Measurements from ENCODE around the gene AAK1. TPM values are rescaled to one million over a fixed set of nuclear protein-coding genes. Genes with fewer than 3 reads are reported as not detected.

Gene AAK1
- total and polyA plus RNA-seq, 4 donors: 10.0 to 56.2 (median 27.3) TPM

- no peak for ATAC-seq (ENCODE audit: insufficient read depth, low FRiP score)
- 66 to 74% methylated on average over 2 of the region's 2 CpGs for WGBS, 2 donors
Observed at GRCh38 chr2:69547984-69548715, 95.4 kb downstream of the AAK1 start.

DNA sequence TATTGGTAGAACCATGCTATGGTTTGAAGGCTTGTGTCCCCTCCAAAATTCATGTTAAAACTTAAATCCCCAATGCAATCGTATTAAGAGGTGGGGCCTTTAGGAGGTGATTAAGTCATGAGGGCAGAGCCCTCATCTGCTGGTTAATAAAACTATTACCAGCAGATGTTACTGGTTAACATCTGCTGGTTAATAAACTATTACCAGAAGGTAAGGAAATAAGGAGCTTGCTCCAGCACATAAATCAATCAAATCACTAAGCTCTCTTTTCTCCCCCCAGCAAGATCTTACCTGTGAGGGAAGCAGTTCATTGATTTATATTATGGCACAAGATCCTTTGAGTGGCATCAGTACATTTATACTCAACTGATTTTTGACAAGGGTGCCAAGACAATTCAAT lies 96.9 kb downstream of the AAK1 start:
- H3K4me3 ChIP-seq: no peak overlapping the region
- no peak for TF ChIP-seq CTCF (IDR thresholded peaks at IDR 0.05; ENCODE audit: control extremely low read depth, extremely low read depth)
- H3K9me3 ChIP-seq (ENCODE audit: control insufficient read depth in 4 of 4, insufficient read depth in 3 of 4, low read length in 3 of 4): no peaks in the 10 kb centered on the region
- H3K4me1 ChIP-seq (ENCODE audit: control insufficient read depth in 5 of 5, insufficient read depth in 5 of 5, low read length in 5 of 5): peaks cover 0 to 13% (median 0%) of the 10 kb centered on the region in 5 donors
- DNase-seq: no peak
- H3K27me3 ChIP-seq (ENCODE audit: control insufficient read depth in 3 of 3, insufficient read depth in 3 of 3, low read length in 2 of 3): no peaks in the 10 kb centered on the region
- H3K9ac ChIP-seq (ENCODE audit: insufficient read depth in 1 of 2, low read length in 2 of 2): no peak overlapping the region
- ATAC-seq (ENCODE audit: insufficient read depth, low FRiP score): no peak
- H3K27ac ChIP-seq (ENCODE audit: low read depth in 1 of 2, low read length in 1 of 2): no peak overlapping the region
- peaks cover 0 to 8% (median 1%) of the 10 kb centered on the region in 4 donors for H3K36me3 ChIP-seq (ENCODE audit: control insufficient read depth in 4 of 4, insufficient read depth in 4 of 4, low read length in 4 of 4)
- WGBS, 2 donors: 96 to 97% methylated on average over 1 of the region's 1 CpG

More at GRCh38 chr2:69547984-69548715, 95.4 kb downstream of the AAK1 start:
- Histone ChIP-seq H3K9me3 (ENCODE audit: control insufficient read depth in 4 of 4, insufficient read depth in 3 of 4, low read length in 3 of 4) (no peaks in the 10 kb centered on the region), H3K9ac (ENCODE audit: insufficient read depth in 1 of 2, low read length in 2 of 2) (no peak overlapping the region), H3K4me3 (no peak overlapping the region), H3K27me3 (ENCODE audit: control insufficient read depth in 3 of 3, insufficient read depth in 3 of 3, low read length in 2 of 3) (no peaks in the 10 kb centered on the region), H3K27ac (ENCODE audit: low read depth in 1 of 2, low read length in 1 of 2) (no peak overlapping the region), H3K36me3 (ENCODE audit: control insufficient read depth in 4 of 4, insufficient read depth in 4 of 4, low read length in 4 of 4) (peaks cover 0 to 8% (median 0%) of the 10 kb centered on the region in 4 donors), H3K4me1 (ENCODE audit: control insufficient read depth in 5 of 5, insufficient read depth in 5 of 5, low read length in 5 of 5) (peaks cover 0 to 13% (median 0%) of the 10 kb centered on the region in 5 donors)
- TF ChIP-seq CTCF (IDR thresholded peaks at IDR 0.05; ENCODE audit: control extremely low read depth, extremely low read depth): no peak
- DNase-seq: no peak

DNA sequence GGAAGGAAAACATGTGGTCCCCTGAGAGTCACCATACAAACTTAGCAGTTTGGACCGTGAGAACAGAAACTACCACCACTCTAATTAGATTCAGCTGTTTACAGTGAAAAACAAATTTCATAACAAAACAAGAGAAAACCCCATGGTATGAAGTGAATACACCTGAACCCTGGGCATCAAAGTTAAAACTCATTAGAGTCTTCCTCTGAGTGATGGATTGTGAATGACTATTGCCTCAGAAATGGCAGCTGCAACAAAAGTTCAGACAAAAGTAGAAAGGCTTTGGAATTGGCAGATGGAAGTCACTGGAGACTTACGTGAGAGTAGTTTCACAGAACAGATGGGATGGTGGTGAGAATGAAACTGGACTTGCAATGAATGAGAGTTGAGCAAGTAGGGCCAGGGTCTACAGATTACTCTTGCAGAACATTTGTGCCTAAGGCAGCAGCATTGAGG lies 98.0 kb downstream of the AAK1 start:
- no peak for TF ChIP-seq CTCF (IDR thresholded peaks at IDR 0.05; ENCODE audit: control extremely low read depth, extremely low read depth)

More for the DNA sequence above, 98.0 kb downstream of the AAK1 start:
- no peaks in the 10 kb centered on the region for H3K27me3 ChIP-seq (ENCODE audit: control insufficient read depth in 3 of 3, insufficient read depth in 3 of 3, low read length in 2 of 3)
- ATAC-seq (ENCODE audit: insufficient read depth, low FRiP score) (no peak), DNase-seq (no peak)
- 90 to 97% methylated on average over 2 of the region's 2 CpGs for WGBS, 2 donors
- H3K9ac ChIP-seq (ENCODE audit: insufficient read depth in 1 of 2, low read length in 2 of 2): no peak overlapping the region
- no peak overlapping the region for H3K27ac ChIP-seq (ENCODE audit: low read depth in 1 of 2, low read length in 1 of 2)
- H3K36me3 ChIP-seq (ENCODE audit: control insufficient read depth in 4 of 4, insufficient read depth in 4 of 4, low read length in 4 of 4): peaks cover 0 to 15% (median 4%) of the 10 kb centered on the region in 4 donors
- H3K9me3 ChIP-seq (ENCODE audit: control insufficient read depth in 4 of 4, insufficient read depth in 3 of 4, low read length in 3 of 4): no peaks in the 10 kb centered on the region
- peaks cover 0 to 13% (median 0%) of the 10 kb centered on the region in 5 donors for H3K4me1 ChIP-seq (ENCODE audit: control insufficient read depth in 5 of 5, insufficient read depth in 5 of 5, low read length in 5 of 5)
- H3K4me3 ChIP-seq: no peak overlapping the region

All from lung (tissue), 12 donors.